RCC 7860 (cell line): ENCODE measurements around the gene FRS2.

Experiments
- DNase-seq: peaks from one replicate; pipeline ENCODE4 v3.0.0-alpha.2; 2015; ENCODE audit warnings: low spot score
- FAIRE-seq: peaks from 2 replicates; lab custom pipeline; 2012; peaks lifted over from hg19 to GRCh38; lab: Jason Lieb, UNC

The FRS2 gene

GRCh38 chr12:69497308-69498026 is 27.3 kb downstream of the FRS2 start:
- FAIRE-seq (no peak), DNase-seq (no peak)

- FAIRE-seq (peak; percentile 87), DNase-seq (peak; percentile 18)
Measured at GRCh38 chr12:69500631-69501030, 30.4 kb downstream of the FRS2 start.

DNA sequence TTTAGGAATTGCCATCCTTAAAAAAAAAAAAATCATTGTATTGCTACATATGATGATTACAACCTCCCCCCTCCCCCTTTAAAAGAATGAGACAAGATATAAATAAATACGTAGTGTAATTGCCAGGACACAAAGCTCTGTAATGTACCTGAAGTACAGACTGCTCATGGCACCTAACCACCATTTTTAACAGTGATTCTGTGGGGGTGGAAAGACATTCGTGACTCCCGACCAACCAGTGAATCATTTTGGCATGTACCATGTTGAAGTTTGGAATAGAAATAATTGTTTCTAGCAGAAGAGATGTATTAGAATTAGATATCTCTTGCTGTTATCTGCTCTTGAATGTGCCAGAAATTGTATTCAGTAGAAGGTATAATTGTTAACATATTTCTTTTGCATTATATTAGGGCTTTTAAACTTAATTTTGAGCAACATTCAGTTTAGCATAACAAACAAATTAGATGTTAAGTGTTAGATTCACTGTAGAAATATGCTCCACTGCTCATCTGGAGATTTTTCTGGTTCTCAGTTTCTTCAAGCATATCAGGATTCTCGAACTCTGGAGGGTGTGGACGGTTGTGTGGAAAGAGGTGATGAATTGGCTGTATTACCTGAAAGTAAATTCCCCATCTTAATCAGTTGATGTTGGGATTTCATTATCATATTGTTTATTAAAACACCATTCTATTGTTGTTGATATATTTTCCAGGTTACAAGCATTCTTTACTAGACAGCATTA is 31.1 kb downstream of the FRS2 start:
- peak; percentile 24 for FAIRE-seq
- peak; percentile 19 for DNase-seq

- DNase-seq (peak; percentile 67), FAIRE-seq (peak; percentile 85)
Measured at GRCh38 chr12:69502345-69503081, 32.3 kb downstream of the FRS2 start.

DNA sequence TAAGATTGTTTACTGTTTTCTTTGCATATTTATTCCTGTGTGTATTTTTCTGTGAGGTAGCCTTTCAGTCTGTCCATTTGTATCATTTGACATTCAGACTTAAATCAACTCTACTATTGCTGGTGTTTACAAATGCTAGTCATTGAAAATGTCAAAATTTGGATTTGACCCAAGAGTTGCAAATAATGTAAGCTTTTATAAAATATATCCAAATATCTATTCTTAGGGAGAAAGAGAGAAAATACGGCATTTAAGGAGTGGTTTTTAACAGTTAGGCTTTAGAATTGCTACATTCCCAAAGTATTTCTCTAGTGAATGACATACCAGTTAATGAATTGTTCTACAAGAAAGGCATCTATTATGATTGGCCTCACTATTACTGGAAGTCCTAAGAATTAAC is 37.9 kb downstream of the FRS2 start:
- FAIRE-seq (no peak), DNase-seq (no peak)

DNA sequence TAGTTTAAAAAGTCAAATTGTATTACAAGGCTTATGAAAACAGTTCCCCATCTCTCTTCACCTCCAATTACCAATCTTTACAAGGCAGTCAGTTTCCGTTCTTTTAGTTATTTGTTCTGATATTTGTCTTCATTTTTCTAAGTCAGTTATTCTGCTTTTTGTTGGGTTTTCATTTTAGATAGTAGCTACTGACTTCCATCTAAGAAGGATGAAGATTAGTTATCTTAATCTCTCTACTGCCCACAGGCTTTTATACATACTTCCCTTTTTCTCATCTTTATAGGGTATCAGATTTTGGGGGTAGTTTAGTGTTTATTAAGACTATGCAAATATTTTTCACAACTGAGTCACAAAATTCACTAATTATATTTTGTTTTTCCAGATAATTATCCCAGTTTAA is 38.4 kb downstream of the FRS2 start:
- no peak for DNase-seq
- FAIRE-seq: no peak

DNA sequence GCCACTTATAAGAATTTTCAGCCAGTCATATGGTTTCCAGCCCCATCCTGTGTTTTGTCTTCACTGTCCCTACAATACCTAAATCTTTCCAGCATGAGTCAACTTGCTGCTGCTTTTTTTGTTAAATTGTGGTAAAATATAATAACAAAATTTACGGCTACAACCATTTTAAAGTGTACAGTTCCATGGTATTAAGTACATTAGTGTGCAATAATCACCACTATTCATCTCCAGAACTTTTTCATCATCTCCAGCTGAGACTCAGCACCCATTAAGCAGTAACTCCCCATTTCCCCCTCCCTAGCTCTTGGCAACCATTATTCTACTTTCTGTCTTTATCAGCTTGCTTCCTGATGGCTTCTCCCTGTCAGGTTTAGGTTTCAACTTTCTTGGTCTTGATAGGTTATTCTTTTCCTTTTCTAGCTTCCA is 39.1 kb downstream of the FRS2 start:
- FAIRE-seq (no peak), DNase-seq (no peak)

- FAIRE-seq (no peak), DNase-seq (no peak)
Measured at GRCh38 chr12:69509904-69510827, 40.0 kb downstream of the FRS2 start.

DNA sequence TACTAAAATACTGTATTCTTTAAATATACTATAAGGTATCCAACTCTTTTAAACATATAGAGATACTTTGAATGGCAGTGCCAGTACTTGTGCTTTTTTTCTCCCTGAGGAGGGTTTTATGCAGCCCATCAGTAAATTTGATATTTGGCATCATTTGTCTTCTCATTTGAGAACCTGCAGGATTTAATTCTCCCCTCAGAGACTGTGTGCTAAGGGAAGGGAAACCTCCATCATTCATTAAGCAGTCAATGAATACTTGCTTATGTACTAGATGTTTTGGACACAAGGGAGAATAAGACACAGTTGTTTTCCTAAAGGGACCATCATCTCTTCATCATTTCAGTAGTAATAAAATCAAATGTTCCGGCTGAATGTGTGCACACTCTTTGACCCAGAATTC is 40.8 kb downstream of the FRS2 start:
- no peak for FAIRE-seq

GRCh38 chr12:69511469-69512267 is 41.5 kb downstream of the FRS2 start:
- no peak for FAIRE-seq
- DNase-seq: no peak

More for the DNA sequence above, 40.8 kb downstream of the FRS2 start:
- no peak for DNase-seq

DNA sequence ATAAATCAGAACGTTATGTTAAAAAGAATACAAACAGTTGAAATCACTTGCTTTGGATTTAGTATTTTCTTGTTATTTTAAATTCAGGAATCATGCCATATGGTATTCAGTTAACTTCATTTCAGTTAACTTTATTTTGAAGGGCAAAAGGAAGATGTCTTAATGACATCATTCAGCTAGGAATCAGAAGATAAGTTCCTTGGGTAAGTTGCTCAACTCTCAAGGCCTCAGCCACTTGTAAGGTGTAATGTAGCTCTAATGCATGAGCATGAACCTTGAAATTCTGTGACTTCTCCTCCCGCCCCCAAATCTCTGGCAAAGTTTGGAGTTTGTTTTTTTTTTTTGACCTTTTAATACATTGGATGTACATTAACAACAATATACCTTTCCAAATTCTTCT is 42.6 kb downstream of the FRS2 start:
- DNase-seq: no peak
- FAIRE-seq: no peak

GRCh38 chr12:69513297-69513696 is 43.1 kb downstream of the FRS2 start:
- peak; percentile 60 for DNase-seq
- FAIRE-seq: peak; percentile 91

GRCh38 chr12:69514111-69514510 is 43.9 kb downstream of the FRS2 start:
- DNase-seq: no peak
- FAIRE-seq: no peak

DNA sequence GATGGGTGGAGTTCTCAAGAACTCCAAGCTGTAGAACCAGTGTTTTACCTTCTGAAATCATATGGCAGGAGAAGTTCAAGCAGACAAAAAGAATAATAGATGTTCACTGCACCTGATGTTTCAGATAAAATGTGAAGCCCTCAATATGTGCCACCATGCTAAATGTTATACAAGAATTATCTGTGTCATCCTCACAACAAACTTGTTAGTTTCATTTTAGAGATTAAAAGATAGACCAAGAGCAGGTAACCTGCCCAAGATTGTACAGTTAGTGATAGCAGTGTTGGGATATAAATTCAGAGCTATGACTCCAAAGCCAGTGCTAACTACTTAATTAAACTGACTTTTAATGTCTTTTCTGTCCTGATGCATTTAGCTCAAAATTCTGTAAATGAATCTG is 44.7 kb downstream of the FRS2 start:
- DNase-seq (no peak), FAIRE-seq (no peak)

GRCh38 chr12:69515394-69515930 is 45.3 kb downstream of the FRS2 start:
- DNase-seq (no peak), FAIRE-seq (no peak)

DNA sequence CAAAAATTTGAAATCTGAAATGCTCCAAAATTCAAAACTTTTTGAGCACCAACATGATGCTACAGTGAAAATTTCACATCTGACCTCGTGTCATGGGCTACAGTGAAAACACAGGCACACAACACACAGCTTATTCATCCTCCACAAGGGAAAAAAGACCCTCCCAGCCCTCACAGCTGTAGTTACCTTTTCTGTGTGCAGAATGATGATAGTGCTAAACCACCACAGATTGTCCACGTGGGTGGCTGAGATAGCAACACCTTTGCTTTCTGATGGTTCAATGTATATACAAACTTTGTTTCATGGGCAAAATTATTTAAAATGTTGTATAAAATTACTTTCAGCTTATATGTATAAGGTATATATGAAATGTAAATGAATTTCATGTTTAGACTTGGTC is 46.8 kb downstream of the FRS2 start:
- no peak for FAIRE-seq
- no peak for DNase-seq

DNA sequence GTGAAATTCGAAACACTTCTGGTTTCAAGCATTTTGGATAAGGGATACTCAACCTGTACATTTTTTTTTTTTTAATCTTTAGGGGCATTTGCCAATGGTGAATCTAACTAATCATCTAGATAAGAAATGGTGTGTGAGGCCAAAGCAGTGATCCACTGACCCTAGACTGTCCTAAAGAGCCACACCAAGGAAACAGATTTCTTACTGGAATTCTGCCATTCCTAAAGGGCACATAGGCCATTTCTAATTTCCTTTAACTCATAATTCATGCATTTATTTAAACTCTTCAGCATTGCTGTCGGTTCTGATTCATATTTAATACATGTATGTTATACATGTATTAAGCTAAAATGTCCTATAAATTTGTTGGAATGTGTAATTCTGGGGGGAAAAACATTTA is 47.2 kb downstream of the FRS2 start:
- FAIRE-seq: no peak
- DNase-seq: no peak

DNA sequence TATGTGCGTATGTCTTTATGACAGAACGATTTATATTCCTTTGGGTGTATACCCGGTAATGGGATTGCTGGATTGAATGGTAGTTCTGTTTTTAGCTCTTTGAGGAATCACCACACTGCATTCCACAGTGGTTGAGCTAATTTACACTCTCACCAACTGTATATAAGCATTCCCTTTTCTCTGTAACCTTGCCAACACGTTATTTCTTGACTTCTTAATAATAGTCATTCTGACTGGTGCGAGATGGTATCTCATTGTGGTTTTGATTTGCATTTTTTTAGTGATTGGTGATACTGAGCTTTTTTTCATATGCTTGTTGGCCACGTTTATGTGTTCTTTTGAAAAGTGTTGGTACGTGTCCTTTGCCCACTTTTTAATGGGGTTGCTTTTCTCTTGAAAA is 49.7 kb downstream of the FRS2 start:
- no peak for DNase-seq
- FAIRE-seq: no peak
